Measurements from ENCODE around the gene MYL11.

DNA sequence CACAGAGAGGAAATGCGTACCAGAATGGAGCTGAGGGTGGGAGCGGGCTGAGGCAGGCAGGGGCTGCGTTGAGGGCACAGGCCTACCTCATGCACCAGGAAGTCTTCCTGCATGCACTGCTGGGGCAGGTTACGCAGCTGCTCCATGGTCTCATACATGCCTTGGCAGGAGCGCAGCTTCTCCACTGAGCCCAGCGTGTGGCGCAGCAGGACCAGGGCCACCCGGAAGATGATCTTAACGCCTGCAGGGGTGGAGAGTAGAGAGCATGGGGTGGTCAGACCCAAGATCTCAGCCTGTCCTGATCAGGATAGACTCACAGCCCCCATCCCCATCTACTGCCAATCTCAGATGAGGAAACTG is 16.0 kb upstream of the MYL11 start:
- TF ChIP-seq MAFK (IDR thresholded peaks at IDR 0.05; ENCODE audit: partially characterized antibody) (no peak), CTCF (IDR thresholded peaks at IDR 0.05) (no peak), REST (IDR thresholded peaks at IDR 0.05) (no peak), KDM5A (IDR thresholded peaks at IDR 0.05) (no peak), CHD2 (IDR thresholded peaks at IDR 0.05; ENCODE audit: low read length, partially characterized antibody) (no peak), FOSL2 (IDR thresholded peaks at IDR 0.05) (no peak), FOSL2 (CRISPR knock-in tag; IDR thresholded peaks at IDR 0.05) (no peak), RAD21 (conservative IDR thresholded peaks at IDR 0.05 in 1 of 2, IDR thresholded peaks at IDR 0.05 in 1 of 2) (no peak), MAX (IDR thresholded peaks at IDR 0.05) (no peak), KDM1A (IDR thresholded peaks at IDR 0.05; ENCODE audit: low read depth) (no peak), PHF8 (IDR thresholded peaks at IDR 0.05; ENCODE audit: borderline replicate concordance, low read depth) (no peak), HOXB13 (CRISPR knock-in tag; IDR thresholded peaks at IDR 0.05; ENCODE audit: low read depth) (no peak), SMC3 (IDR thresholded peaks at IDR 0.05) (no peak), RCOR1 (IDR thresholded peaks at IDR 0.05; ENCODE audit: low read depth, low read length) (no peak), EP300 (IDR thresholded peaks at IDR 0.05) (no peak)
